Suprapubic skin (tissue), 4 donors: ENCODE results near the gene SYDE1. TPM values are rescaled to one million over a fixed set of nuclear protein-coding genes. Genes with fewer than 3 reads are reported as not detected.

Source experiments
- DNase-seq, 2 donors: peaks; one replicate each; pipeline ENCODE4 v3.0.0-alpha.2; 2019; ENCODE audit warnings: low spot score in 2 of 2
- H3K27ac ChIP-seq: fragments of 200-600 bp; sonication (generic); one replicate; pipeline ENCODE4 v1.5.1; 2019
- H3K27me3 ChIP-seq: fragments of 200-600 bp; sonication (generic); one replicate; pipeline ENCODE4 v1.5.1; 2019
- H3K36me3 ChIP-seq: fragments of 200-600 bp; sonication (generic); one replicate; pipeline ENCODE4 v1.5.1; 2019
- H3K4me1 ChIP-seq: fragments of 200-600 bp; sonication (generic); one replicate; pipeline ENCODE4 v1.5.1; 2019
- H3K4me3 ChIP-seq: fragments of 200-600 bp; sonication (generic); one replicate; pipeline ENCODE4 v1.5.1; 2019; ENCODE audit warnings: mild to moderate bottlenecking
- H3K9me3 ChIP-seq: fragments of 200-600 bp; sonication (generic); one replicate; pipeline ENCODE4 v1.5.1; 2019
- CTCF ChIP-seq, 2 donors: fragments of 200-600 bp in 1 of 2; fragments of 450-650 bp in 1 of 2; sonication (generic) in 1 of 2; IDR thresholded peaks; one replicate each; pipeline ENCODE4 v1.5.1; 2016 to 2019; ENCODE audit warnings: antibody characterized with exemption in 2 of 2, mild to moderate bottlenecking in 1 of 2, moderate library complexity in 1 of 2
- EP300 ChIP-seq: sonication (generic); formaldehyde crosslinking; IDR thresholded peaks from one replicate; pipeline ENCODE4 v1.6.1; 2017; ENCODE audit warnings: antibody characterized with exemption
- POLR2A ChIP-seq, 2 donors: fragments of 450-650 bp; IDR thresholded peaks; one replicate each; pipeline ENCODE4 v1.6.1; 2017; ENCODE audit warnings: antibody characterized with exemption in 2 of 2, mild to moderate bottlenecking in 2 of 2, moderate library complexity in 2 of 2
- POLR2AphosphoS5 ChIP-seq, 3 donors: sonication (generic); formaldehyde crosslinking; IDR thresholded peaks; one replicate each; pipeline ENCODE4 v1.6.1; 2017; ENCODE audit warnings: antibody characterized with exemption in 3 of 3
- WGBS: methylation state at CpG from one replicate; pipeline ENCODE4 v1.1.5; 2018; 5-methylcytosine and 5-hydroxymethylcytosine counted together
- total RNA-seq, 4 donors: library from RNA; depleted of rRNA; stranded (reverse); fragments of >200 nt; gene quantifications; one replicate each; pipeline ENCODE4 v1.1.0, GENCODE V29; 2016

SYDE1 gene
- total RNA-seq, 4 donors from 2014 or later: 3.8 to 17.8 (median 6.8) TPM

GRCh38 chr19:15118248-15118647 is 11.0 kb downstream of the SYDE1 start:
- H3K27me3 ChIP-seq: no peaks in the 10 kb centered on the region
- no peak overlapping the region for H3K4me3 ChIP-seq
- no peak for DNase-seq
- WGBS: 78% methylated on average over 2 of the region's 2 CpGs
- H3K27ac ChIP-seq: no peak overlapping the region
- peaks cover 95% of the 10 kb centered on the region for H3K36me3 ChIP-seq
- H3K4me1 ChIP-seq: peaks cover 4% of the 10 kb centered on the region
- no peak for TF ChIP-seq POLR2AphosphoS5 (IDR thresholded peaks at IDR 0.05)
- TF ChIP-seq CTCF (IDR thresholded peaks at IDR 0.05): no peak
- TF ChIP-seq POLR2A (IDR thresholded peaks at IDR 0.05): no peak
- TF ChIP-seq EP300: no peak
- H3K9me3 ChIP-seq: no peaks in the 10 kb centered on the region

GRCh38 chr19:15118789-15119494 is 11.7 kb downstream of the SYDE1 start:
- WGBS: 95% methylated on average over 13 of the region's 20 CpGs
- no peak overlapping the region for H3K4me3 ChIP-seq
- no peak overlapping the region for H3K27ac ChIP-seq
- H3K9me3 ChIP-seq: no peaks in the 10 kb centered on the region
- H3K36me3 ChIP-seq: peaks cover 88% of the 10 kb centered on the region
- H3K4me1 ChIP-seq: peaks cover 10% of the 10 kb centered on the region
- TF ChIP-seq EP300: no peak
- TF ChIP-seq CTCF (IDR thresholded peaks at IDR 0.05): no peak
- TF ChIP-seq POLR2AphosphoS5 (IDR thresholded peaks at IDR 0.05): no peak
- TF ChIP-seq POLR2A (IDR thresholded peaks at IDR 0.05): no peak
- no peaks in the 10 kb centered on the region for H3K27me3 ChIP-seq
- DNase-seq: no peak

GRCh38 chr19:15120135-15121026 is 13.2 kb downstream of the SYDE1 start:
- Histone ChIP-seq H3K36me3 (peaks cover 74% of the 10 kb centered on the region), H3K27me3 (no peaks in the 10 kb centered on the region), H3K4me1 (peaks cover 22% of the 10 kb centered on the region), H3K9me3 (no peaks in the 10 kb centered on the region), H3K4me3 (no peak overlapping the region), H3K27ac (no peak overlapping the region)
- TF ChIP-seq POLR2AphosphoS5 (IDR thresholded peaks at IDR 0.05): no peak
- DNase-seq: no peak
- WGBS: 91% methylated on average over 14 of the region's 14 CpGs

- Histone ChIP-seq H3K4me1 (peaks cover 32% of the 10 kb centered on the region), H3K9me3 (no peaks in the 10 kb centered on the region), H3K36me3 (peaks cover 53% of the 10 kb centered on the region), H3K4me3 (no peak overlapping the region), H3K27me3 (no peaks in the 10 kb centered on the region), H3K27ac (no peak overlapping the region)
- no peak for DNase-seq
- TF ChIP-seq POLR2A (IDR thresholded peaks at IDR 0.05): no peak
- no peak for TF ChIP-seq POLR2AphosphoS5 (IDR thresholded peaks at IDR 0.05)
- TF ChIP-seq CTCF (IDR thresholded peaks at IDR 0.05): no peak
- no peak for TF ChIP-seq EP300
- WGBS: 94% methylated on average over 11 of the region's 21 CpGs
These were observed 15.3 kb downstream of the SYDE1 start for GRCh38 chr19:15122331-15123030.

- TF ChIP-seq CTCF (IDR thresholded peaks at IDR 0.05): no peak
- TF ChIP-seq EP300: no peak
- TF ChIP-seq POLR2A (IDR thresholded peaks at IDR 0.05): no peak
- no peak for TF ChIP-seq POLR2AphosphoS5 (IDR thresholded peaks at IDR 0.05)
- no peaks in the 10 kb centered on the region for H3K9me3 ChIP-seq
- no peak overlapping the region for H3K4me3 ChIP-seq
- H3K36me3 ChIP-seq: peaks cover 46% of the 10 kb centered on the region
- H3K27ac ChIP-seq: peak overlapping the region; percentile 93
- DNase-seq: no peak
- peaks cover 32% of the 10 kb centered on the region for H3K4me1 ChIP-seq
- no peaks in the 10 kb centered on the region for H3K27me3 ChIP-seq
- 93% methylated on average over 21 of the region's 22 CpGs for WGBS
These were observed 16.1 kb downstream of the SYDE1 start for GRCh38 chr19:15123031-15123890.
